Breast epithelium (tissue), 3 donors: Measurements from ENCODE around the gene PPTC7.
"Not testable (repeated sequence)": the region's sequence is repeated elsewhere in the genome, so short reads cannot be mapped to it uniquely, and the experiment has no call there.

Experiments used
- CTCF ChIP-seq, 3 donors: fragments of 450-650 bp; IDR thresholded peaks; one replicate each; pipeline ENCODE4 v1.5.1; 2016 to 2017; ENCODE audit warnings: antibody characterized with exemption in 3 of 3, mild to moderate bottlenecking in 3 of 3, moderate library complexity in 3 of 3
- POLR2A ChIP-seq: fragments of 450-650 bp; IDR thresholded peaks from one replicate; pipeline ENCODE4 v1.6.1; 2016; ENCODE audit warnings: antibody characterized with exemption, mild to moderate bottlenecking, moderate library complexity
- POLR2AphosphoS5 ChIP-seq, 3 donors: sonication (generic); formaldehyde crosslinking; IDR thresholded peaks; one replicate each; pipeline ENCODE4 v1.6.1; 2017; ENCODE audit warnings: antibody characterized with exemption in 3 of 3

GRCh38 chr12:110545259-110545658 lies 37.9 kb downstream of the PPTC7 start:
- TF ChIP-seq CTCF (IDR thresholded peaks at IDR 0.05); POLR2AphosphoS5 (IDR thresholded peaks at IDR 0.05); POLR2A: not testable (repeated sequence)
